GM23338 (cell line): ENCODE measurements around the gene LAX1. TPM values are rescaled to one million over a fixed set of nuclear protein-coding genes. Genes with fewer than 3 reads are reported as not detected.
"Not testable (repeated sequence)": the region's sequence is repeated elsewhere in the genome, so short reads cannot be mapped to it uniquely, and the experiment has no call there.

Experiments
- ATAC-seq: fragments of 200-7000 bp; cut with Tn5 transposase; 3 replicates; pipeline ENCODE4 v1.9.1; 2020
- DNase-seq: peaks from one replicate; pipeline ENCODE4 v3.0.0-alpha.2; 2015; ENCODE audit warnings: low spot score
- H2AFZ ChIP-seq: fragments of 200-600 bp; sonication (generic); 2 replicates; pipeline ENCODE4 v1.8.0; 2016; ENCODE audit warnings: antibody characterized with exemption, mild to moderate bottlenecking, moderate library complexity
- H3F3A ChIP-seq: fragments of 200-600 bp; sonication (generic); replicated peaks from 2 replicates; pipeline ENCODE4 v1.8.0; 2017; ENCODE audit warnings: antibody characterized with exemption, mixed run types, low read depth
- H3K27ac ChIP-seq: fragments of 200-600 bp; sonication (generic); 2 replicates; pipeline ENCODE4 v1.6.1; 2016; ENCODE audit warnings: low read depth
- H3K27me3 ChIP-seq: fragments of 200-600 bp; sonication (generic); 2 replicates; pipeline ENCODE4 v1.8.0; 2016; ENCODE audit warnings: mild to moderate bottlenecking, mixed run types, moderate library complexity; ENCODE audit not compliant: insufficient read depth
- H3K36me3 ChIP-seq: fragments of 200-600 bp; sonication (generic); 2 replicates; pipeline ENCODE4 v1.8.0; 2016; ENCODE audit warnings: mild to moderate bottlenecking; ENCODE audit not compliant: insufficient read depth
- H3K4me1 ChIP-seq: fragments of 200-600 bp; sonication (generic); 2 replicates; pipeline ENCODE4 v1.8.0; 2016; ENCODE audit warnings: mild to moderate bottlenecking, moderate library complexity; ENCODE audit not compliant: insufficient read depth
- H3K4me2 ChIP-seq: fragments of 200-600 bp; sonication (generic); 2 replicates; pipeline ENCODE4 v1.7.1; 2017; ENCODE audit warnings: mixed run types
- H3K4me3 ChIP-seq: fragments of 200-600 bp; sonication (generic); 2 replicates; pipeline ENCODE4 v1.6.1; 2016; ENCODE audit warnings: mixed run types
- H3K79me2 ChIP-seq: fragments of 200-600 bp; sonication (generic); replicated peaks from 2 replicates; pipeline ENCODE4 v1.8.0; 2017; ENCODE audit warnings: mild to moderate bottlenecking; ENCODE audit not compliant: insufficient read depth
- H3K9me2 ChIP-seq: fragments of 200-600 bp; sonication (generic); 2 replicates; pipeline ENCODE4 v1.8.0; 2017; ENCODE audit not compliant: insufficient read depth
- H4K20me1 ChIP-seq: fragments of 200-600 bp; sonication (generic); replicated peaks from 2 replicates; pipeline ENCODE4 v1.8.0; 2017; ENCODE audit warnings: mild to moderate bottlenecking; ENCODE audit not compliant: insufficient read depth
- H3K27ac Mint-ChIP-seq: 2 replicates; pipeline ENCODE4 v1.8.0; 2020; ENCODE audit warnings: inconsistent platforms, mild to moderate bottlenecking, moderate library complexity, mixed read lengths
- H3K27me3 Mint-ChIP-seq: 3 replicates; pipeline ENCODE4 v1.8.0; 2022; ENCODE audit warnings: low read depth, mild to moderate bottlenecking, moderate library complexity, mixed read lengths, inconsistent platforms; ENCODE audit not compliant: insufficient read depth, poor library complexity
- H3K36me3 Mint-ChIP-seq: 3 replicates; pipeline ENCODE4 v1.8.0; 2021; ENCODE audit warnings: low read depth, mild to moderate bottlenecking, inconsistent platforms, moderate library complexity, mixed read lengths
- H3K4me1 Mint-ChIP-seq: 3 replicates; pipeline ENCODE4 v1.8.0; 2020; ENCODE audit warnings: mild to moderate bottlenecking, inconsistent platforms, mixed read lengths
- H3K4me3 Mint-ChIP-seq: 3 replicates; pipeline ENCODE4 v1.8.0; 2021; ENCODE audit warnings: moderate library complexity, mild to moderate bottlenecking, inconsistent platforms, mixed read lengths
- H3K9me3 Mint-ChIP-seq: 3 replicates; pipeline ENCODE4 v1.8.0; 2020; ENCODE audit warnings: moderate library complexity, mild to moderate bottlenecking, inconsistent platforms, mixed read lengths
- STAT1 ChIP-seq: IDR thresholded peaks from one replicate; pipeline ENCODE4 v1.6.1; 2016; ENCODE audit warnings: antibody characterized with exemption; ENCODE audit not compliant: unreplicated experiment
- ZNF114 ChIP-seq: fragments of 250-450 bp; sonication (Bioruptor Pico); IDR thresholded peaks from 2 replicates; pipeline ENCODE4 v1.5.0; 2020; ENCODE audit warnings: mild to moderate bottlenecking, moderate library complexity
- ZNF331 ChIP-seq: fragments of 250-450 bp; sonication (Bioruptor Pico); IDR thresholded peaks from 2 replicates; pipeline ENCODE4 v1.5.0; 2020; ENCODE audit warnings: low read depth, mild to moderate bottlenecking, moderate library complexity
- polyA plus RNA-seq: library from polyadenylated mRNA; unstranded; fragments of >200 nt; fragmentation: Nextera tagmentation; extraction: Ambion mirVana; gene quantifications from 2 replicates; pipeline ENCODE4 v1.2.1, GENCODE V29; 2016
- total RNA-seq: library from RNA; depleted of rRNA; stranded (reverse); fragments of >200 nt; shearing (Covaris generic); gene quantifications from 2 replicates; pipeline ENCODE4 v1.2.3, GENCODE V29; 2014
- TF ChIP-seq, protein P1 (sequence below): IDR thresholded peaks from 2 replicates; pipeline ENCODE4 v1.6.1; 2016; ENCODE audit warnings: antibody characterized with exemption
- TF ChIP-seq, protein P2 (sequence below): fragments of 250-450 bp; sonication (Bioruptor Pico); IDR thresholded peaks from 2 replicates; pipeline ENCODE4 v1.5.0; 2020; ENCODE audit warnings: mild to moderate bottlenecking, moderate library complexity

The LAX1 gene
- total and polyA plus RNA-seq, 2 experiments from 2014 or later, result not detected

DNA sequence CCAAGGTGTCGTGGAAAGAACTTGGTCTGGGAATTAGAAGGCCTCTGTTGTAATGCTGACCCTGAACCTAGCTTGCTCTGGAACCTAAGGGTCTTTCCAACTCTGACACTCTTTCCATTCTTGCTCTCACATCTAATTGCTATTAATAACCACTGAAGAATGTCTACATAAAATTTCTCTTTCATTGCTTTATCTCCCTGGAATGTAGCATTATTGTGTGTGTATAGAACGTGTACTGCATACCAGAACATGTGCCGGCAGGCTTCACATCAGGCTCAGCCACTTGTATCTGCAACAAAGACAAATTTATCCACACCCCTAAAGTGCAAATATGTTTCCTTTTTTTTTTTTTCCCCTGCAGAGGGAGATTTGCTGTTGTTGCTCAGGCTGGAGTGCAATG, 13.9 kb upstream of the LAX1 start (continued):
- TF ChIP-seq, protein P1, sequence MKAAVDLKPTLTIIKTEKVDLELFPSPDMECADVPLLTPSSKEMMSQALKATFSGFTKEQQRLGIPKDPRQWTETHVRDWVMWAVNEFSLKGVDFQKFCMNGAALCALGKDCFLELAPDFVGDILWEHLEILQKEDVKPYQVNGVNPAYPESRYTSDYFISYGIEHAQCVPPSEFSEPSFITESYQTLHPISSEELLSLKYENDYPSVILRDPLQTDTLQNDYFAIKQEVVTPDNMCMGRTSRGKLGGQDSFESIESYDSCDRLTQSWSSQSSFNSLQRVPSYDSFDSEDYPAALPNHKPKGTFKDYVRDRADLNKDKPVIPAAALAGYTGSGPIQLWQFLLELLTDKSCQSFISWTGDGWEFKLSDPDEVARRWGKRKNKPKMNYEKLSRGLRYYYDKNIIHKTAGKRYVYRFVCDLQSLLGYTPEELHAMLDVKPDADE, result no peak
- TF ChIP-seq ZNF331 (CRISPR knock-in tag) (no peak), ZNF114 (no peak), STAT1 (no peak)
- TF ChIP-seq, protein P2, sequence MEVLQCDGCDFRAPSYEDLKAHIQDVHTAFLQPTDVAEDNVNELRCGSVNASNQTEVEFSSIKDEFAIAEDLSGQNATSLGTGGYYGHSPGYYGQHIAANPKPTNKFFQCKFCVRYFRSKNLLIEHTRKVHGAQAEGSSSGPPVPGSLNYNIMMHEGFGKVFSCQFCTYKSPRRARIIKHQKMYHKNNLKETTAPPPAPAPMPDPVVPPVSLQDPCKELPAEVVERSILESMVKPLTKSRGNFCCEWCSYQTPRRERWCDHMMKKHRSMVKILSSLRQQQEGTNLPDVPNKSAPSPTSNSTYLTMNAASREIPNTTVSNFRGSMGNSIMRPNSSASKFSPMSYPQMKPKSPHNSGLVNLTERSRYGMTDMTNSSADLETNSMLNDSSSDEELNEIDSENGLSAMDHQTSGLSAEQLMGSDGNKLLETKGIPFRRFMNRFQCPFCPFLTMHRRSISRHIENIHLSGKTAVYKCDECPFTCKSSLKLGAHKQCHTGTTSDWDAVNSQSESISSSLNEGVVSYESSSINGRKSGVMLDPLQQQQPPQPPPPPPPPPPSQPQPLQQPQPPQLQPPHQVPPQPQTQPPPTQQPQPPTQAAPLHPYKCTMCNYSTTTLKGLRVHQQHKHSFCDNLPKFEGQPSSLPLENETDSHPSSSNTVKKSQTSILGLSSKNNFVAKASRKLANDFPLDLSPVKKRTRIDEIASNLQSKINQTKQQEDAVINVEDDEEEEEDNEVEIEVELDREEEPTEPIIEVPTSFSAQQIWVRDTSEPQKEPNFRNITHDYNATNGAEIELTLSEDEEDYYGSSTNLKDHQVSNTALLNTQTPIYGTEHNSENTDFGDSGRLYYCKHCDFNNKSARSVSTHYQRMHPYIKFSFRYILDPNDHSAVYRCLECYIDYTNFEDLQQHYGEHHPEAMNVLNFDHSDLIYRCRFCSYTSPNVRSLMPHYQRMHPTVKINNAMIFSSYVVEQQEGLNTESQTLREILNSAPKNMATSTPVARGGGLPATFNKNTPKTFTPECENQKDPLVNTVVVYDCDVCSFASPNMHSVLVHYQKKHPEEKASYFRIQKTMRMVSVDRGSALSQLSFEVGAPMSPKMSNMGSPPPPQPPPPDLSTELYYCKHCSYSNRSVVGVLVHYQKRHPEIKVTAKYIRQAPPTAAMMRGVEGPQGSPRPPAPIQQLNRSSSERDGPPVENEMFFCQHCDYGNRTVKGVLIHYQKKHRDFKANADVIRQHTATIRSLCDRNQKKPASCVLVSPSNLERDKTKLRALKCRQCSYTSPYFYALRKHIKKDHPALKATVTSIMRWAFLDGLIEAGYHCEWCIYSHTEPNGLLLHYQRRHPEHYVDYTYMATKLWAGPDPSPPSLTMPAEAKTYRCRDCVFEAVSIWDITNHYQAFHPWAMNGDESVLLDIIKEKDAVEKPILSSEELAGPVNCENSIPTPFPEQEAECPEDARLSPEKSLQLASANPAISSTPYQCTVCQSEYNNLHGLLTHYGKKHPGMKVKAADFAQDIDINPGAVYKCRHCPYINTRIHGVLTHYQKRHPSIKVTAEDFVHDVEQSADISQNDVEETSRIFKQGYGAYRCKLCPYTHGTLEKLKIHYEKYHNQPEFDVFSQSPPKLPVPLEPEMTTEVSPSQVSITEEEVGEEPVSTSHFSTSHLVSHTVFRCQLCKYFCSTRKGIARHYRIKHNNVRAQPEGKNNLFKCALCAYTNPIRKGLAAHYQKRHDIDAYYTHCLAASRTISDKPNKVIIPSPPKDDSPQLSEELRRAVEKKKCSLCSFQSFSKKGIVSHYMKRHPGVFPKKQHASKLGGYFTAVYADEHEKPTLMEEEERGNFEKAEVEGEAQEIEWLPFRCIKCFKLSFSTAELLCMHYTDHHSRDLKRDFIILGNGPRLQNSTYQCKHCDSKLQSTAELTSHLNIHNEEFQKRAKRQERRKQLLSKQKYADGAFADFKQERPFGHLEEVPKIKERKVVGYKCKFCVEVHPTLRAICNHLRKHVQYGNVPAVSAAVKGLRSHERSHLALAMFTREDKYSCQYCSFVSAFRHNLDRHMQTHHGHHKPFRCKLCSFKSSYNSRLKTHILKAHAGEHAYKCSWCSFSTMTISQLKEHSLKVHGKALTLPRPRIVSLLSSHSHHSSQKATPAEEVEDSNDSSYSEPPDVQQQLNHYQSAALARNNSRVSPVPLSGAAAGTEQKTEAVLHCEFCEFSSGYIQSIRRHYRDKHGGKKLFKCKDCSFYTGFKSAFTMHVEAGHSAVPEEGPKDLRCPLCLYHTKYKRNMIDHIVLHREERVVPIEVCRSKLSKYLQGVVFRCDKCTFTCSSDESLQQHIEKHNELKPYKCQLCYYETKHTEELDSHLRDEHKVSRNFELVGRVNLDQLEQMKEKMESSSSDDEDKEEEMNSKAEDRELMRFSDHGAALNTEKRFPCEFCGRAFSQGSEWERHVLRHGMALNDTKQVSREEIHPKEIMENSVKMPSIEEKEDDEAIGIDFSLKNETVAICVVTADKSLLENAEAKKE (CRISPR knock-in tag), result no peak

DNA sequence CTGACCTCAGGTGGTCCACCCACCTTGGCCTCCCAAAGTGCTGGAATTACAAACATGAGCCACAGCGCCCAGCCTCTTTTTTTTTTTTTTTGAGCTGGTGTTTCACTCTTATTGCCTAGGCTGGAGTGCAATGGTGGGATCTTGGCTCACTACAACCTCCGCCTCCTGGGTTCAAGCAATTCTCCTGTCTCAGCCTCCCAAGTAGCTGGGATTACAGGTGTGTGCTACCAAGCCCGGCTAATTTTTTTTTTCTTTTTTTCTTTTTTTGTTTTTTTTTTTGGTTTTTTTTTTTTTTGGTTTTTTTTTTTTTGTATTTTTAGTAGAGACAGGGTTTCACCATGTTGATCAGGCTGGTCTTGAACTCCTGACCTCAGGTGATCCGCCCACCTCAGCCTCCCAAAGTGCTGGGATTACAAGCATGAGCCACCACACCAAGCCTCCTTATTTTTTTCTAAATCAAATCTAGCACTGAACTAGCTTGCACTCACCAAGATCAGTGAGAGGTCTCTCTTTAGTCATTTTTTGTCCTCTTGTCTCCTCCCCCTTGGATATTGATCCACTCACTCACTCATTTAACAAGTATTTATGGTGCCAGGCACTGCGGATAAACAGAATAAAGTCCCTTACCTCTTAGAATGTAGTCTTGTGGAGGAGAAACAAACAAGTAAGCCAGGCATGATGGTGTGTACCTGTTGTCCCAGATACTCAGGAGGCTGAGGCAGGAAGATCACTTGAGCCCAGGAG, 13.2 kb upstream of the LAX1 start:
- H3K4me3 ChIP-seq, H3K4me1 ChIP-seq, H3F3A ChIP-seq, H3K4me1 Mint-ChIP-seq, H3K36me3 Mint-ChIP-seq, ATAC-seq, H3K4me3 Mint-ChIP-seq, H3K27me3 Mint-ChIP-seq, H2AFZ ChIP-seq, DNase-seq, H4K20me1 ChIP-seq, H3K27me3 ChIP-seq, H3K36me3 ChIP-seq, H3K27ac ChIP-seq, H3K9me2 ChIP-seq, H3K79me2 ChIP-seq, H3K9me3 Mint-ChIP-seq, H3K27ac Mint-ChIP-seq, H3K4me2 ChIP-seq: not testable (repeated sequence)
